Measurements from ENCODE around the gene MED27.

MED27 gene

DNA sequence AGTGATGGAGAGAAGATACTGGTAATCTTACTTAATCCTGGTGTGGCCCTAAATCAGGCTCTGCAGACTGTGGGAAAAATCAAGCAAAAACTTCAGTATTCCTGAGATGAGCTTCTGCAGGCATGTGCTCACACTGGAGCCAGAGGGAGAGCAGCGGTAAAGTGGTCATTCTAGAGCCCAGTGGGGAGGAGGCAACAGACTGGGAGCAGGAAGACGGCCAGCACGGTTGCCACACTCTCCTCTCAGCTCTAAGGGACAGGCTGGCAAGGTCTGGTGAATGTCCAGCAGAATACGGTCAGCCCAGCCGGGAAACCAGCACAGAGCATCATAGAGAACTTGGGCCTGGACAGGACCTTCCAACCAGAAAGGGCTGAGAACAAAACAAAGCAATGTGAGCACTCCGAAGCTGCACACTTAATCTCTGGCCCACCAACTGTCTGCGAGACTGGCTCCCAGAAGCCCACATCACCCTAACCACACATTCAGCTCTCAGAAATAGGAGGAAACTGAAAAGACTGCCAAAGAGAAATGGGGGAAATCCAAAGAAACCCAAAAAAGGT is 30.3 kb downstream of the MED27 start (continued):
- TF ChIP-seq, protein P1, sequence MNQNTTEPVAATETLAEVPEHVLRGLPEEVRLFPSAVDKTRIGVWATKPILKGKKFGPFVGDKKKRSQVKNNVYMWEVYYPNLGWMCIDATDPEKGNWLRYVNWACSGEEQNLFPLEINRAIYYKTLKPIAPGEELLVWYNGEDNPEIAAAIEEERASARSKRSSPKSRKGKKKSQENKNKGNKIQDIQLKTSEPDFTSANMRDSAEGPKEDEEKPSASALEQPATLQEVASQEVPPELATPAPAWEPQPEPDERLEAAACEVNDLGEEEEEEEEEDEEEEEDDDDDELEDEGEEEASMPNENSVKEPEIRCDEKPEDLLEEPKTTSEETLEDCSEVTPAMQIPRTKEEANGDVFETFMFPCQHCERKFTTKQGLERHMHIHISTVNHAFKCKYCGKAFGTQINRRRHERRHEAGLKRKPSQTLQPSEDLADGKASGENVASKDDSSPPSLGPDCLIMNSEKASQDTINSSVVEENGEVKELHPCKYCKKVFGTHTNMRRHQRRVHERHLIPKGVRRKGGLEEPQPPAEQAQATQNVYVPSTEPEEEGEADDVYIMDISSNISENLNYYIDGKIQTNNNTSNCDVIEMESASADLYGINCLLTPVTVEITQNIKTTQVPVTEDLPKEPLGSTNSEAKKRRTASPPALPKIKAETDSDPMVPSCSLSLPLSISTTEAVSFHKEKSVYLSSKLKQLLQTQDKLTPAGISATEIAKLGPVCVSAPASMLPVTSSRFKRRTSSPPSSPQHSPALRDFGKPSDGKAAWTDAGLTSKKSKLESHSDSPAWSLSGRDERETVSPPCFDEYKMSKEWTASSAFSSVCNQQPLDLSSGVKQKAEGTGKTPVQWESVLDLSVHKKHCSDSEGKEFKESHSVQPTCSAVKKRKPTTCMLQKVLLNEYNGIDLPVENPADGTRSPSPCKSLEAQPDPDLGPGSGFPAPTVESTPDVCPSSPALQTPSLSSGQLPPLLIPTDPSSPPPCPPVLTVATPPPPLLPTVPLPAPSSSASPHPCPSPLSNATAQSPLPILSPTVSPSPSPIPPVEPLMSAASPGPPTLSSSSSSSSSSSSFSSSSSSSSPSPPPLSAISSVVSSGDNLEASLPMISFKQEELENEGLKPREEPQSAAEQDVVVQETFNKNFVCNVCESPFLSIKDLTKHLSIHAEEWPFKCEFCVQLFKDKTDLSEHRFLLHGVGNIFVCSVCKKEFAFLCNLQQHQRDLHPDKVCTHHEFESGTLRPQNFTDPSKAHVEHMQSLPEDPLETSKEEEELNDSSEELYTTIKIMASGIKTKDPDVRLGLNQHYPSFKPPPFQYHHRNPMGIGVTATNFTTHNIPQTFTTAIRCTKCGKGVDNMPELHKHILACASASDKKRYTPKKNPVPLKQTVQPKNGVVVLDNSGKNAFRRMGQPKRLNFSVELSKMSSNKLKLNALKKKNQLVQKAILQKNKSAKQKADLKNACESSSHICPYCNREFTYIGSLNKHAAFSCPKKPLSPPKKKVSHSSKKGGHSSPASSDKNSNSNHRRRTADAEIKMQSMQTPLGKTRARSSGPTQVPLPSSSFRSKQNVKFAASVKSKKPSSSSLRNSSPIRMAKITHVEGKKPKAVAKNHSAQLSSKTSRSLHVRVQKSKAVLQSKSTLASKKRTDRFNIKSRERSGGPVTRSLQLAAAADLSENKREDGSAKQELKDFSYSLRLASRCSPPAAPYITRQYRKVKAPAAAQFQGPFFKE (tag by site-specific recombination; IDR thresholded peaks at IDR 0.05; ENCODE audit: borderline replicate concordance) = no peak

DNA sequence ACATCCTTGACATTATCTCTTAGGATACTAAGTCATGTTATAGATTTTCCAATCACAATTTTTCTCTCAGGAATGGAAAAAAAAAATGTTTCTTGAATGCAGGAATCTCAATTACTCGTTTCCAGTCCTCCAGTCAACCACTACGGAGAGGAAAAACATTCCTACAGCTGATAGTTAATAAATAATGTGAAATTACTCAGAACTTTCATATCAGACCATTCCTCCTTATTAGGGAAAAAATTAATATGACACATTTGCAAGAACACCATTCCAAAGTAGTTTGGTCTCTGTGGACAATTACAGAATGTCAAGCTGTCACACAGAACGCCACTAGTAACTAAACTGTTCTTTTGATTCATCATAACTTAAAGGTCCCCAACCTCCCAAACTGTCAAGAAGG is 31.5 kb downstream of the MED27 start:
- H3K36me3 ChIP-seq (ENCODE audit: control insufficient read depth in 2 of 2, insufficient read depth in 1 of 2, low read length in 2 of 2) = no peaks in the 10 kb centered on the region
- ChIA-PET CTCF (interaction anchor here (0.5 to 0.9 kb wide), 3 partner anchors 26 to 523 kb away, joined by 3 to 5 read pairs (median 3); no protein-coding TSS in a partner anchor), POLR2A (no interaction called here)
- H3K9me3 ChIP-seq (ENCODE audit: control insufficient read depth, insufficient read depth, low read depth, low read length) = no peaks in the 10 kb centered on the region
- no peaks in the 10 kb centered on the region for H3K4me1 ChIP-seq (ENCODE audit: control insufficient read depth, insufficient read depth, low read length)
- no peak overlapping the region for H3K27ac ChIP-seq (ENCODE audit: extremely low read depth, low read depth, low read length)
- no peak overlapping the region for H3K4me3 ChIP-seq (ENCODE audit: low read depth, low read length)
- TF ChIP-seq ZNF112 (tag by site-specific recombination; IDR thresholded peaks at IDR 0.05) = no peak
- no peak for TF ChIP-seq ZNF596 (tag by site-specific recombination; IDR thresholded peaks at IDR 0.05)
- TF ChIP-seq OVOL3 (tag by site-specific recombination; IDR thresholded peaks at IDR 0.05) = no peak
- TF ChIP-seq ZNF426 (tag by site-specific recombination; IDR thresholded peaks at IDR 0.05) = no peak
- TF ChIP-seq, protein P2, sequence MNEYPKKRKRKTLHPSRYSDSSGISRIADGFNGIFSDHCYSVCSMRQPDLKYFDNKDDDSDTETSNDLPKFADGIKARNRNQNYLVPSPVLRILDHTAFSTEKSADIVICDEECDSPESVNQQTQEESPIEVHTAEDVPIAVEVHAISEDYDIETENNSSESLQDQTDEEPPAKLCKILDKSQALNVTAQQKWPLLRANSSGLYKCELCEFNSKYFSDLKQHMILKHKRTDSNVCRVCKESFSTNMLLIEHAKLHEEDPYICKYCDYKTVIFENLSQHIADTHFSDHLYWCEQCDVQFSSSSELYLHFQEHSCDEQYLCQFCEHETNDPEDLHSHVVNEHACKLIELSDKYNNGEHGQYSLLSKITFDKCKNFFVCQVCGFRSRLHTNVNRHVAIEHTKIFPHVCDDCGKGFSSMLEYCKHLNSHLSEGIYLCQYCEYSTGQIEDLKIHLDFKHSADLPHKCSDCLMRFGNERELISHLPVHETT (tag by site-specific recombination; IDR thresholded peaks at IDR 0.05) = no peak
- no peak for TF ChIP-seq ZNF76 (tag by site-specific recombination; IDR thresholded peaks at IDR 0.05; ENCODE audit: borderline replicate concordance, low read depth)
- TF ChIP-seq EGR2 (tag by site-specific recombination; IDR thresholded peaks at IDR 0.05; ENCODE audit: low read depth) = no peak
- TF ChIP-seq, protein P3, sequence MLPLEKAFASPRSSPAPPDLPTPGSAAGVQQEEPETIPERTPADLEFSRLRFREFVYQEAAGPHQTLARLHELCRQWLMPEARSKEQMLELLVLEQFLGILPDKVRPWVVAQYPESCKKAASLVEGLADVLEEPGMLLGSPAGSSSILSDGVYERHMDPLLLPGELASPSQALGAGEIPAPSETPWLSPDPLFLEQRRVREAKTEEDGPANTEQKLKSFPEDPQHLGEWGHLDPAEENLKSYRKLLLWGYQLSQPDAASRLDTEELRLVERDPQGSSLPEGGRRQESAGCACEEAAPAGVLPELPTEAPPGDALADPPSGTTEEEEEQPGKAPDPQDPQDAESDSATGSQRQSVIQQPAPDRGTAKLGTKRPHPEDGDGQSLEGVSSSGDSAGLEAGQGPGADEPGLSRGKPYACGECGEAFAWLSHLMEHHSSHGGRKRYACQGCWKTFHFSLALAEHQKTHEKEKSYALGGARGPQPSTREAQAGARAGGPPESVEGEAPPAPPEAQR (tag by site-specific recombination; IDR thresholded peaks at IDR 0.05) = no peak
- no peak for TF ChIP-seq ZSCAN16 (tag by site-specific recombination; IDR thresholded peaks at IDR 0.05)
- no peak for TF ChIP-seq ZNF677 (tag by site-specific recombination; IDR thresholded peaks at IDR 0.05)
- TF ChIP-seq KLF7 (tag by site-specific recombination; IDR thresholded peaks at IDR 0.05; ENCODE audit: borderline replicate concordance) = no peak
- TF ChIP-seq ZNF292 (tag by site-specific recombination; IDR thresholded peaks at IDR 0.05; ENCODE audit: borderline replicate concordance, low read depth) = no peak
- TF ChIP-seq ZNF549 (tag by site-specific recombination; IDR thresholded peaks at IDR 0.05) = no peak
- TF ChIP-seq, protein P4, sequence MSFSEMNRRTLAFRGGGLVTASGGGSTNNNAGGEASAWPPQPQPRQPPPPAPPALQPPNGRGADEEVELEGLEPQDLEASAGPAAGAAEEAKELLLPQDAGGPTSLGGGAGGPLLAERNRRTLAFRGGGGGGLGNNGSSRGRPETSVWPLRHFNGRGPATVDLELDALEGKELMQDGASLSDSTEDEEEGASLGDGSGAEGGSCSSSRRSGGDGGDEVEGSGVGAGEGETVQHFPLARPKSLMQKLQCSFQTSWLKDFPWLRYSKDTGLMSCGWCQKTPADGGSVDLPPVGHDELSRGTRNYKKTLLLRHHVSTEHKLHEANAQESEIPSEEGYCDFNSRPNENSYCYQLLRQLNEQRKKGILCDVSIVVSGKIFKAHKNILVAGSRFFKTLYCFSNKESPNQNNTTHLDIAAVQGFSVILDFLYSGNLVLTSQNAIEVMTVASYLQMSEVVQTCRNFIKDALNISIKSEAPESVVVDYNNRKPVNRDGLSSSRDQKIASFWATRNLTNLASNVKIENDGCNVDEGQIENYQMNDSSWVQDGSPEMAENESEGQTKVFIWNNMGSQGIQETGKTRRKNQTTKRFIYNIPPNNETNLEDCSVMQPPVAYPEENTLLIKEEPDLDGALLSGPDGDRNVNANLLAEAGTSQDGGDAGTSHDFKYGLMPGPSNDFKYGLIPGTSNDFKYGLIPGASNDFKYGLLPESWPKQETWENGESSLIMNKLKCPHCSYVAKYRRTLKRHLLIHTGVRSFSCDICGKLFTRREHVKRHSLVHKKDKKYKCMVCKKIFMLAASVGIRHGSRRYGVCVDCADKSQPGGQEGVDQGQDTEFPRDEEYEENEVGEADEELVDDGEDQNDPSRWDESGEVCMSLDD (tag by site-specific recombination; IDR thresholded peaks at IDR 0.05) = no peak
- TF ChIP-seq, protein P5, sequence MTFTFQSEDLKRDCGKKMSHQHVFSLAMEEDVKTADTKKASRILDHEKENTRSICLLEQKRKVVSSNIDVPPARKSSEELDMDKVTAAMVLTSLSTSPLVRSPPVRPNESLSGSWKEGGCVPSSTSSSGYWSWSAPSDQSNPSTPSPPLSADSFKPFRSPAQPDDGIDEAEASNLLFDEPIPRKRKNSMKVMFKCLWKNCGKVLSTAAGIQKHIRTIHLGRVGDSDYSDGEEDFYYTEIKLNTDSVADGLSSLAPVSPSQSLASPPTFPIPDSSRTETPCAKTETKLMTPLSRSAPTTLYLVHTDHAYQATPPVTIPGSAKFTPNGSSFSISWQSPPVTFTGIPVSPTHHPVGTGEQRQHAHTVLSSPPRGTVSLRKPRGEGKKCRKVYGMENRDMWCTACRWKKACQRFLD (tag by site-specific recombination; IDR thresholded peaks at IDR 0.05) = no peak
- TF ChIP-seq, protein P6, sequence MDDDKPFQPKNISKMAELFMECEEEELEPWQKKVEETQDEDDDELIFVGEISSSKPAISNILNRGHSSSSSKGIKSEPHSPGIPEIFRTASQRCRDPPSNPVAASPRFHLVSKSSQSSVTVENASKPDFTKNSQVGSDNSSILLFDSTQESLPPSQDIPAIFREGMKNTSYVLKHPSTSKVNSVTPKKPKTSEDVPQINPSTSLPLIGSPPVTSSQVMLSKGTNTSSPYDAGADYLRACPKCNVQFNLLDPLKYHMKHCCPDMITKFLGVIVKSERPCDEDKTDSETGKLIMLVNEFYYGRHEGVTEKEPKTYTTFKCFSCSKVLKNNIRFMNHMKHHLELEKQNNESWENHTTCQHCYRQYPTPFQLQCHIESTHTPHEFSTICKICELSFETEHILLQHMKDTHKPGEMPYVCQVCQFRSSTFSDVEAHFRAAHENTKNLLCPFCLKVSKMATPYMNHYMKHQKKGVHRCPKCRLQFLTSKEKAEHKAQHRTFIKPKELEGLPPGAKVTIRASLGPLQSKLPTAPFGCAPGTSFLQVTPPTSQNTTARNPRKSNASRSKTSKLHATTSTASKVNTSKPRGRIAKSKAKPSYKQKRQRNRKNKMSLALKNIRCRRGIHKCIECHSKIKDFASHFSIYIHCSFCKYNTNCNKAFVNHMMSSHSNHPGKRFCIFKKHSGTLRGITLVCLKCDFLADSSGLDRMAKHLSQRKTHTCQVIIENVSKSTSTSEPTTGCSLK (tag by site-specific recombination; IDR thresholded peaks at IDR 0.05) = no peak

All from HEK293 (cell line).